Brain pericyte (primary cell): ENCODE measurements around the gene C20orf204.

Source experiments
- DNase-seq: peaks from one replicate; pipeline ENCODE4 v3.0.0-alpha.2; 2012; ENCODE audit warnings: low read depth, low spot score

The C20orf204 gene

GRCh38 chr20:64027981-64028685, 7.8 kb upstream of the C20orf204 start:
- no peak for DNase-seq

- no peak for DNase-seq
Measured at GRCh38 chr20:64029293-64030117, 6.5 kb upstream of the C20orf204 start.

DNA sequence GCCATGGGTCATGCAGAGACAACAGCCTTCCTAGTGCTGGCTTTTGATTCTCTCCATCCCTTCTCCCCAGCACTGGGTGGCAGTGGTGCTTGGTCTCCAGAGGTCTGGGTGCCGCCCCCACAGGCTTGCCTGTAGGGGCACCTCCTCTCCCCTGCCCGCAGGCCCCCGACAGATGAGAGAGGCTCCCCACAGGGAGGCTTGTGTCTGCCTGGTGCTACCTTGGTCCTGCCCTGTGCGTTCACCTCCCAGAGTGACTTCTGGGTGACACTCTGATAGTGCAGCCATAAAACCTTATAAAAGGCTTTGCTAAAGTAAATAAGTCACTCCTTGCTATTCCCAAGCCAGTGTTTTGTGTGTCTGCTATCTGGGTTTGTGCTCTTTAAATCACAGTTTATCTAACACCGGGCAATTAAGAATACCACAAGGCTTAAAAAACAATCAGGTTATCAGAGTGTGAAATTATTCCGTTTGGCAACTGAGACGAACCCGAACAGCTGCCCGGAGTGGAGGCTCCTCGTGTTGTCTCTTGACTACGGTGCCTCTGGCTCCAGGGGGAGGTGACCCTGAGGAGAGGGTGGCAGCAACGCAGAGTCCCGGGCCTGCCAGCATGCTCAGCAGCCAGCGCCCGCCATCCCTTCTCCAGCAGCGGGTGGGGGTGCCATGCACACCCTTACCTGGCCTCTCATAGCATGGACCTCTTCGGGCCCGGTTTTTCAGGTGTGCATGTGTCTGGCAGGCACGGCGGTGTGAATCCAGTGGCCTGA, 5.4 kb upstream of the C20orf204 start:
- no peak for DNase-seq

- DNase-seq: no peak
Measured at GRCh38 chr20:64031822-64032314, 4.1 kb upstream of the C20orf204 start.

DNA sequence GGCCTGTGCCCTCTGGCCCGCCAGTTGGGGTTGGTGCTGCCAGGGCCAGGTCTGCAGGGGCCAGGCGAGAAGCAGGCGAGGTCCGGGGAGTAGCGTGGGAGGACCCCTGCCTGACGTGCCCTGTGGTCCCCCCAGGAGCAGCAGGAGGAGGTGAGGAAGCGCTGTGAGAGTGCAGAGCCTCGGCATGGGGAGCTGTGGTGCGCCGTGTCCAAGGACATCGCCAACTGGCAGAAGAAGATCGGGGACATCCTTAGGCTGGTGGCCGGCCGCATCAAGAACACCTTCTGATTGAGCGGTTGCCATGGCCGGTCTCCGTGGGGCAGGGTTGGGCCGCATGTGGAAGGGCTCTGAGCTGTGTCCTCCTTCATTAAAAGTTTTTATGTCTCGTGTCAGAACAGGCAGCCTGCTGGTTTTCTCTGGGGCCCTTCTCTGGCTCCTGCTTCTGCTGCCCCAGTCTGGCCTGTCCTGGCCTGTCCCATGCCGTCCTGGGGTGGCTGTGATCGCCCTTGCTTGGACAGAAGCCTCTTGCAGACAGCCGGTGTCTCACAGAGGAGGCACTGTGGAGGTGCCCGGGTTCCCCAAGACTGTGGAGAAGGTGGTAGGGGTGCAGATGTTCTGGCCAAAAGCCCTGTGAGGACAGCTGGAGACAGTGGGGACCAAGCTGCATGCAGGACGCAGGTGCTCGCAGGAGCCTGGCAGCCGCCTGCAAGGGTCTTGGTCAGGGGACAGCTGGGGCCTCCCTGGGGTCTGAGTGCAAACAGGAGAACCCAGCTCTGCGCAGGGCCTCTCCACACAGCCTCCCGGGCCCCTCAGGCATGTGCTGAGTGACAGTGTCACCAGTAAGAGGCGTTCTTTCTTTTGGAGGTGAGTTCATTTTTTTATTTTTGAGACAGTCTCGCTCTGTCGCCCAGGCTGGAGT, 3.0 kb upstream of the C20orf204 start:
- no peak for DNase-seq

- no peak for DNase-seq
Measured at GRCh38 chr20:64033981-64034493, 1.9 kb upstream of the C20orf204 start.

GRCh38 chr20:64035066-64035932, 683 bp upstream of the C20orf204 start:
- DNase-seq: no peak

DNA sequence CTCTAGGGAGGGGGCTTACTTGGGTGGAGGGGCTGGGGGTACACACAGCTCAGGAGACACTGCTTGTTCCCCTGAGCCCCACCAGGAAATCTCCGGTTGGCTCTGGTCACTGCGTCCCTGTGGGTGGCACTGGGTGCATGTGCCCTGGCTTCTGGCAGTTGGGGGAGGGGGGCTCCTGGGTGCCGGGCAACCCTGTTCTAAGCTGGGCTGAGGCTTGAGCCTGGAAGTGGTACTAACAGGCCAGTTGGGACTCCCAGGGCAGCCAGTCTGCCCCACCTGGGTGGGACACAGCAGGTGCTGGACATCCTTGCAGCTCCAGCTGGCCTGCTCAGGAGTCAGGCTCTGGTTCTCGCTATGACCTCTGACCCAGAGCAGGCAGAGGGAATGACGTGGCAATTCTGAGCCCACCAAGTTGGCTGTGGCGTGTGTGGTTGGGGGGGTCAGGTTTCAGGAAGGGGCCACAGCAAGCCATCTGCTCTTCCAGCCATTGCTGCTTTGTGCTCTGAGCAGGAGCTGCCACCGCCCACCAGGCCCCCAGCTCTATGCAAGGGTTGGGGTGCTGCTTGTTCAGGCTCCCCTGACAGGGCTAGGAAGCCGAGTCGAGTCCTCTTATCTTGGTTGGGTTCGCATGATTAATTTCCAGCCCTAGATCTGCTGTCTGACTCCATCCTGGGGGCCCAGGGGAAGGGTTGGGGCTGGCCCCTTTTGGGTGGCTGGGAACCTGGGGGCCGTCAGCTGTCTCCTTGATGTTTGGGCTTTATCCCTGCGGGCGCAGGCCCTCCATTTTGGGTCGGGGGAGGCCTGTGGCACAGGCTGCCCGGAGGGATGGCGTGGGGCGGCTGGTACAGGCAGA, 590 bp downstream of the C20orf204 start:
- no peak for DNase-seq

DNA sequence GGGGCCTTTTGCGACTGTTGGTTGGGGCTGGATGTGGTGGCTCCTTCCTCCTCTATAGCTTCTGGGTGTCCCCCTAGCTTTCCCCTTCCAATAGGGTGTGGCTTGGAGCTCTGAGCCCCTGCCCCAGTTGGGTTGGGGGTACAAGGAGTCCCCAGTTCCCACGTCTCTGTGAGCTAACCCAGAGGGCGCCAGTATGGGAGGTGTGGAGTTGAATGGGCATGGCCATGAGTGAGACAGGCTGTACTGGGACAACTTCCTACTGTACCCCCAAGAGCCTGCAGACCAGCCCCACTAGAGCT, 1.2 kb downstream of the C20orf204 start:
- DNase-seq: no peak

GRCh38 chr20:64037498-64038213, 1.7 kb downstream of the C20orf204 start:
- DNase-seq: no peak

DNA sequence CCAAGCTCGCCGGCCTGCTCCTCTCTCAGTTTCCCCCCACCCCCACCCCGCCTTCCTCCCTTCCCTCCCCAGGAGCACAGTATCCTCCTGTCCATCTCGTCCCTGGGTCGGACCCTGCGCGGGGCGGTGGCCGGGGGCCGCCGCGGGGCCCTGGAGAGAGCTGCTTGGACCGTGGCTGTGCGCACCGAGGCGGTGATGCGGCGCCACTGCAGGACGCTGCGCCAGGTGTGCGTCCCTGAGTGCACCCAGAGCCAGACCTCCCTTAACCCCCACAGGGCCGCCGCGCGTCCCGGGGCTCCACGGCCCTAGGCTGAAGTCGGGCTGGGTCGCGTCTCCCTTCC, 2.2 kb downstream of the C20orf204 start:
- no peak for DNase-seq

DNA sequence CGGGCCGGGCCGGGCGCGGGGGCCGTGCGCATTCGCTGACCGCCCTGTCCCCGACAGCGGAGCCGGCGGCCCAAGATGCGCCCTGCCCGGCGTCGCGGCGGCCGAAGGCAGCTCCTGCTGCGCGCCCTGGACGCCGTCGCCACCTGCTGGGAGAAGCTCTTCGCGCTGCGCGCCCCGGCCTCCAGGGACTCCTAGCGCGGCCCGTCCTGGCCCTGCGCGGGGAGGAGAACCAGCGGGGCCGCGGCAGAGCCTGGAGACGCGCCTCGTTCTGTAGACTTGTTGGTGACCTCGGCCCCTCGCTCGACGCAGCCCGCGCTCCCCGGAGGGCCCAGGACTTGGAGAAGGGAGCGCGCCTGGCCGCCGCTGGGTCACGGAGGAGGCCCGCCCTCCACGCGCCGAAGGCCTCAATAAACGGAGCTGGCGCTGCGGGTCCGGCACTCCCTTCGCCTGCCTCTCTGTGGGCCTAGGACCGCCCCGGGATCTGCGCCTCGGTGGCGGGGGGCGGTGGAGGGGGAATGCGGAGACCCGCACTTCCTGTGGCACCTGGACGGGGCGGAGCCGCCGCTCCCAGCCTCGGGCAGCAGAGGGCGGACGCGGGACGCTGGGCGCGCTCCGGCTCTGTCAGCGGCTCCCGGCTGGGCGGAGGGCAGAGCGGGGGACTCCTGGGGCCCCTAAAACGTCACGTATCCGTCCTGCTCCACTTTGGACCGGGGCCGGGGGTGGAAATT, 2.7 kb downstream of the C20orf204 start:
- no peak for DNase-seq

DNA sequence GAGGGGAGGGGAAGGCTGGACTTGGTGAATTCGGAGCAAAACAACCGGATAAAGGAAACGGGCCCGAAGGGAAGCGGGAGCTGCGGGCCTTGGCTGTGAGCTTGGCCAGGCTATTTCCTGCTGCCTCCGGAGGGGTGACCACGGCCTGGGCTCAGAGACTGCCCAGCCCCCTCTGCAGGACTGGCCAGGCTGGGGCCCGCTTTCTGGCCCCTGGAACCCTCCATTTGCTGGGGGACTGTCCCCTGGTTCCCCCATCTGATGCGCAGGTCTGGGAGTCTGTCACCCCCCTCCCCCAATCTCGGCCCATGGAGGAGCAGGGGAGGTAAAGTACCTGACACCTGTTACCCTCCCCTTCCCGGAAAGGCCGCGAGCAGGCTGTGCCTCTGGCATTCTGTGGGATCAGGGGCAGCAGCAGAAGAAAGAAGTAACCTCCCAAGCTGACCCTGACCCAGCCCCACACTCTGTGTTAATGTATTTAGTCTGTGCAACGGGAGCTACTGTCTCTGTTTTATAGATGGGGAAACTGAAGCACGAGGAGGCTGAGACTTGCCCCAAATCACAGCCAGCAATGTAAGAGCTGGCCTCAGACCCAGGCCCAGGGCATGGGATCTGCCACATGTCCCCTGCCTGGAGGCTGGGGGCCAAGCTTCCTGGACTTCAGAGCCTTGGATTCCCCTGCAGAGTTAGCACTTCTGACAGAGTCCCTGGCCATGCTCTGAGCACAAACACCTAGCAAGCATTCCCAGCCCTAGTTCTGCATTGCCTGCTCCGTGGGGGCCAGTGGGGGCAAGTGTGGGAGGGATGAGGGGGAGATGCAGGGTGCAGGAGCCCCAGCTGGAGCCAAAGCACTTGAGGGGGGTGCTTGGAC, 3.5 kb downstream of the C20orf204 start:
- DNase-seq: no peak

DNA sequence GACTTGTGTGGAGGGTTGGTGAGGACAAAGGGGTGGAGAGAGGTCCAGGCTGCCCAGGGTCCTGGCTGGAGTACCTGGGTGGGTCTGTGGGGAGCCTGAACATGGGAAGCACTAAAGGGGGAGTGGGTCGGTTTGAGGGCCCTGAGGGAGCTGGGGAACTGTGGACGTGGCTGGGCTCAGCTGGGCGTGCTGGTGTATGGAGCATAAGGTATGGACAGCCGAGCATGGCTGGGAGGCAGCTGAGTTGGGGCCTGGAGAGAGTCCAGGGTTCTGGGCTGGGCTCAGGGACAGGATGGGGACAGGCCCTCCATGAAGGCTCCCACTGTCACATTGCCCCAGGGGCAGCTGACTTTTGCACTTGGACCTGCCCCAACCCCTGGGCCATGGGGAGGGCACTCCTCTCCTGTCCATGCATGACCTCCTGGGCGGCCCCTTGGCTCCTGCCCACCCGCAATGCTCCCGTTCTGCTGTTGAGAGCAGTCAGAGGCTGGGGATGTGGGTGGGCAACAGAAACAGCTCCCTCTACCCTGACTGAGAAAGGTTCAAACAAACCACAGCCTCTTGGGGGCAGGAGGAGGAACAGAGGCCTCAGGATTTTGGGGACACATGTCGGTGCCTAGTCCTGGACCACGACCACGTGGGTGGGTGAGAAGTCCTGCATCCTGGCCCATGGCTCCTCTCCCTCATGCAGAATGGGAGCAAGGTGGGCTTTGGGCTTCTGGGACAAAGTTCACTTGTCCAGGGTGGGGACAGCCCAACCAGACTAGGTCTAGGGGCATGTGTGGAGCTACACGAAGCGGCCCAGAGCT, 4.5 kb downstream of the C20orf204 start:
- no peak for DNase-seq

GRCh38 chr20:64041040-64041780, 5.2 kb downstream of the C20orf204 start:
- DNase-seq: no peak

- DNase-seq: no peak
Measured at GRCh38 chr20:64041781-64042053, 5.7 kb downstream of the C20orf204 start.
